T-helper 2 cell treated with Interferon-gamma antibody and Interleukin-4, amounts not matched to agents 5 μg/mL and 100 μg/mL, for 36 hours (primary cell): Measurements from ENCODE around the gene ANKS1B.
"Not testable (repeated sequence)": the region's sequence is repeated elsewhere in the genome, so short reads cannot be mapped to it uniquely, and the experiment has no call there.

Experiments used
- DNase-seq: peaks from one replicate; pipeline ENCODE4 v3.0.0; 2021; ENCODE audit warnings: low spot score
- H3K27ac Mint-ChIP-seq: one replicate; pipeline ENCODE4 v1.8.0; 2021; ENCODE audit warnings: mild to moderate bottlenecking, mixed read lengths
- H3K27me3 Mint-ChIP-seq: one replicate; pipeline ENCODE4 v1.8.0; 2021; ENCODE audit warnings: low read depth, mixed read lengths
- H3K36me3 Mint-ChIP-seq: one replicate; pipeline ENCODE4 v1.8.0; 2021; ENCODE audit warnings: low read depth, mixed read lengths
- H3K4me1 Mint-ChIP-seq: one replicate; pipeline ENCODE4 v1.8.0; 2021; ENCODE audit warnings: low read depth, mixed read lengths
- H3K4me3 Mint-ChIP-seq: one replicate; pipeline ENCODE4 v1.8.0; 2022; ENCODE audit warnings: mild to moderate bottlenecking, moderate library complexity, mixed read lengths
- H3K9me3 Mint-ChIP-seq: one replicate; pipeline ENCODE4 v1.8.0; 2021; ENCODE audit warnings: mixed read lengths

ANKS1B gene

DNA sequence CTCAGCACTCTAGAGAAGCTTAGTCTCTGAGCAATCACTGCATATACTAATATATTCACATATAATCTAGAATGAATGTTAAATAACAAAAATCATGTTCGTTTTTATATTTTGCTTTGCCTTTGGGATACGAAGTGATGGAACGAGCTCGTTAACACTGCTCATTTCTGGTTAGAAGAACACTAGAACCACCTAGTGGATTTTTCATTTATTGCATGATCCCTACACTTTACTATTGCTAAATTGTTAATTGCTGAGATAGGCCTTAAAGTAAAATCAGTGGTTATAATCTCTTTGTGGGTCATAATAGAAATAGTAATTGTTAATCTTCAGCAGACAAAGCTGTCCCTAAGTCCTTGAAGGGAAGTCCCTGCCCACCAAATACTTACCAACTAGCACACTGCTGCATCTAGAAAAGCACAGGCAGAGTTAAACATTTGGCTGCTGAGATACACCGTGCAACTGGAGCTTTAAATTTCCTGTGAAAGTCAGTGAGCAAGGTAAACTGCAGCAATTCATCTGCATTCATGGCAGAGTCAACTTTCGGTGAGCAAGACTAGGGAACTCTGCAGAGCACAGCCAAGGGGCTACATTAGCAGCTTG, 985.9 kb downstream of the ANKS1B start:
- Mint-ChIP-seq H3K27ac (no peak overlapping the region), H3K4me1 (no peaks in the 10 kb centered on the region), H3K9me3 (no peaks in the 10 kb centered on the region), H3K4me3 (no peak overlapping the region), H3K36me3 (no peaks in the 10 kb centered on the region), H3K27me3 (peaks cover 6% of the 10 kb centered on the region)
- DNase-seq, result no peak

DNA sequence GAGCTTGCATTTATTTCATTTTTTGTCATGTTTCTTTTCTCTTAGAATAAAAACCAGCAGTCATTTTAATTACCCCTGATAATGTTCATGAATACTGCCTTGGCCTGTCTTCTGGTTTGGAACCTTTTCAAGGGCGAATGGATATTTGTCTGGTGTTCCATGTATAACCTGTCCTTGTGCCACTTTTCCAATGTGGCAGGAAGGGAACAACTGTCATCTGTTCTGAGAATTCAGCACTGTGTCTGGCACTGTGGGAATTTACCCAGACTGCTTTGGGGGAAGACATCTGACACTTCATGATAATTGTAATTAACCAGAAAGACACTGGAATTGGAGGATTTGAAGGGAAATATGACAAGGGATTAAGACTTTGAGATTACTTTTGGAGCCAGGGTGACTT, 986.8 kb downstream of the ANKS1B start:
- H3K4me3 Mint-ChIP-seq, result no peak overlapping the region
- peaks cover 6% of the 10 kb centered on the region for H3K27me3 Mint-ChIP-seq
- no peaks in the 10 kb centered on the region for H3K36me3 Mint-ChIP-seq

DNA sequence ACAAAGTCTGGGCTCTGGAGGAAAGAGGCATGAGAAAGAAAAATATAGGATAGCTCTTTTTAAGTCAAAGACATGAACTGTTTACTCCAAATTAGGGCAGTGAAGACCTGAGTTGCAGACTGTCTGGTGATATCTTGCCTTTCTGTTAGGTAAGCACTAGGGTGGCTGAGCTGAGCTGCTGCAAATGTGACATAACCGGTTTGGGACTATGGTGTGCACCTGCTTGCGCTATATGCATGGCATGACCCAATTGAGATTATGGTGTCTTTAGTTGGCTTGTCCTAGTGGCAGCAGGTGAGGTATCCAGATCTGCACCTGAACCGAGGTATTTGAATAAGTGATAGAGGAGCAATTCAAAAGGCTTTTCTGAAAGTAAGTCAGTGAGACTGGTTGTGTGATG, 994.1 kb downstream of the ANKS1B start:
- no peaks in the 10 kb centered on the region for H3K9me3 Mint-ChIP-seq
- H3K36me3 Mint-ChIP-seq, result no peaks in the 10 kb centered on the region
- H3K4me1 Mint-ChIP-seq, result no peaks in the 10 kb centered on the region
- no peak overlapping the region for H3K4me3 Mint-ChIP-seq
- H3K27me3 Mint-ChIP-seq, result peaks cover 2% of the 10 kb centered on the region
- H3K27ac Mint-ChIP-seq, result no peak overlapping the region
- no peak for DNase-seq

More for the DNA sequence above, 986.8 kb downstream of the ANKS1B start:
- no peak overlapping the region for H3K27ac Mint-ChIP-seq
- DNase-seq, result no peak
- H3K9me3 Mint-ChIP-seq, result no peaks in the 10 kb centered on the region
- no peaks in the 10 kb centered on the region for H3K4me1 Mint-ChIP-seq

DNA sequence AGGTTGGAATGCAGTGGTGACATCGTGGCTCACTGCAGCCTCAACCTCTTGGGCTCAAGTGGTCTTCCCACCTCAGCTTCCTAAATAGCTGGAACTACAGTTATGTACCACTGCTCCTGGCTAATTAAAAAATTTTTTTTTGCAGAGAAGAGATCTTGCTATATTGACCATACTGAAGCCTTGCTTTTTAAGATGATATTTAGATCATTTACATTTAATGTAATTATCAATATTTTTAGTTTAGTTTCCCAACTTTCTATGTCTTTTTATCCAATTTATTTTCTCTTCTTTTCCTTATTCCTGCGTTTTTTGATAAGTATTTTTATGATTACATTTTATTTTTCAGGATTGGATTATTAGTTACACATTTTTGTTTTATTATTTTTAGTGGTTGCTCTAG, 999.6 kb downstream of the ANKS1B start:
- Mint-ChIP-seq H3K27ac (no peak overlapping the region), H3K36me3 (no peaks in the 10 kb centered on the region), H3K4me1 (no peaks in the 10 kb centered on the region), H3K27me3 (peaks cover 2% of the 10 kb centered on the region), H3K9me3 (no peaks in the 10 kb centered on the region), H3K4me3 (no peak overlapping the region)
- no peak for DNase-seq

DNA sequence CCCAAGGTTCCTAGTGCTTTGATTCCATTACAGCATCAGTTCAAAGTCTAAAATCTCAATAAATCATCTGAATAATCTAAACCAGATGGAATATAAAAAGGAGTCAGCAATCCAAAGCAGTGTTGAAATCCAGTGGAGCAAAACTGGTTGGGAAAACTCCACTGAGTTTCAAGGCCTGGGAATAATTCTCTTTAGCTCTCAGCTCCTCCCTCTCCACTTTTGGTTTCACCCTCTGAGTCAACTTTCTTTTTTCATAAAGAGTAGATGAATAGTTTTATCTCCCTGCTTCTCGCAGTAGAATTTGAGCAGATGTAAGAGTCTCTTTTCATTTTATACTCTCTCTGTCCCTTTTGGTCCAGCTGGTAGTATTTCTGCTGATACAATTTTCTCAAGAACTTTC, 1001.1 kb downstream of the ANKS1B start:
- H3K36me3 Mint-ChIP-seq, result no peaks in the 10 kb centered on the region
- no peak overlapping the region for H3K4me3 Mint-ChIP-seq
- DNase-seq, result no peak
- no peaks in the 10 kb centered on the region for H3K4me1 Mint-ChIP-seq
- H3K27ac Mint-ChIP-seq, result no peak overlapping the region
- peaks cover 2% of the 10 kb centered on the region for H3K27me3 Mint-ChIP-seq
- H3K9me3 Mint-ChIP-seq, result no peaks in the 10 kb centered on the region

DNA sequence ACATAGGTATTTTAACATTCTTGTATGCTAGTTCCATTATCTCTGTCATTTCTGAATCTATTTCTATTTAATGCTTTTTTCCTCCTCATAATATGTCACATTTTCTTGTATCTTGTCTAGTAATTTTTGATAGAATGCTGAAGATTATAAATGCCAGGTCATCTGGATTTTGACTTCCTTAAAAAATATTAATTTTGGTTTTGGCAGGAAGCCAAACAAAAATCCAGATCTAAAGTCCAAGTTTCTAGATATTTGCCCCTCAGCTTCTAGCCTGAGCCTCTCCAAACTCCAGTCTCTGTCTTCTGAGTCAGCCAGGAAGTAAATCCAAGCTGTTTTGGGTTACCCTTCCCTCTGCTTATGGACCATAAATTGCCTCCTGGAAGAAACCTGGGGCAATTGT, 1004.2 kb downstream of the ANKS1B start:
- Mint-ChIP-seq H3K27me3 (no peaks in the 10 kb centered on the region), H3K27ac (no peak overlapping the region), H3K4me3 (no peak overlapping the region), H3K4me1 (no peaks in the 10 kb centered on the region), H3K36me3 (no peaks in the 10 kb centered on the region), H3K9me3 (no peaks in the 10 kb centered on the region)
- DNase-seq, result no peak

DNA sequence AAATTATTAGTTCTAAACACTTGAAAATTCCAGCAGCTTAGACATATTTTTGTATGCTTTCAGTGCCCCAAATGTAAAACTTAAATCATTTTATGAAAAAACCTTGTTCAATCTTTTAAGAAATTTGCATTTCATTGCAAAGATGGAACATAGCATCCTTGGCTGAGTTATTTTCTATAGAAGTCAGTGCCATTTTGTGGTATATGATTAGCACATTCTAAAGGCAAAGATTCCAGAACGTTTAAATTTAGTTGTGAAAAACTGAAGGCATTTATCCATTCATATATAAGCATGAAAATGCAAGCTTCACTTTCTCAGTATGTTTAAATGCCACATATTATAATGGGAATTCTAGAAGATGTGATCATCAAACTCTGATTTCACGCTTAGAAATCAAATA, 1007.5 kb downstream of the ANKS1B start:
- DNase-seq, result no peak
- Mint-ChIP-seq H3K36me3 (no peaks in the 10 kb centered on the region), H3K4me1 (no peaks in the 10 kb centered on the region), H3K27ac (no peak overlapping the region), H3K4me3 (no peak overlapping the region), H3K9me3 (no peaks in the 10 kb centered on the region), H3K27me3 (no peaks in the 10 kb centered on the region)

DNA sequence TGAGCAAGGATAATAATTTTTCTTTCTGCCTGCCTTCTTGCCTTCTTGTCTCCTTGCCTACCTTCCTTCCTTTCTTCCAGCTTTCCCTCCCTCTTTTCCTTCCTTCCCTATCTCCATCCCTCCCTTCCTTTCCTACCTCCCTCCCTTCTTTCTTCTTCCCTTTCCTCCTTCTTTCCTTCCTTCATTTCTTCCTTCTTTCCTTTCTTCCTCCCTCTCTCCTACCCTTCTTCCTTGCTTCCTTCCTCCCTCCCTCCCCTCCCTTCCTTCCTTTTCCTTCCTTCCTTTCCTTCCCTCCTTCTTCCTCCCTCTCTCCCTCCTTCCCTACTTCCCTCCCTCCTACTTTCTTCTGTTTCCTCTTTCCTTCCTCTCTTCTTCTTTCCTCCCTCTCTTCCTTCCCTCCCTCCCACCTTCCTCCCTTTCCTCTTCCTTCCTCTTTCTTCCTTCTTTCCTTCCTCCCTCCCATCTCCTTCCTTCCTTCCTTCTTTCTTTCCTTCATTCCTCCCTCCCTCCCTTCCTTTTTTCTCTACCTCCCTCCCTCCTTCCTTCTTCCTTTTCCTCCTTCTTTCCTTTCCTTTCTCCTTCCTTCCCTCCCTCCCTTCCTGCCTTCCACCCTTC, 1009.9 kb downstream of the ANKS1B start:
- Mint-ChIP-seq H3K27me3 (no peaks in the 10 kb centered on the region), H3K4me1 (no peaks in the 10 kb centered on the region), H3K9me3 (no peaks in the 10 kb centered on the region), H3K27ac (no peak overlapping the region), H3K36me3 (no peaks in the 10 kb centered on the region), H3K4me3 (no peak overlapping the region)
- no peak for DNase-seq

DNA sequence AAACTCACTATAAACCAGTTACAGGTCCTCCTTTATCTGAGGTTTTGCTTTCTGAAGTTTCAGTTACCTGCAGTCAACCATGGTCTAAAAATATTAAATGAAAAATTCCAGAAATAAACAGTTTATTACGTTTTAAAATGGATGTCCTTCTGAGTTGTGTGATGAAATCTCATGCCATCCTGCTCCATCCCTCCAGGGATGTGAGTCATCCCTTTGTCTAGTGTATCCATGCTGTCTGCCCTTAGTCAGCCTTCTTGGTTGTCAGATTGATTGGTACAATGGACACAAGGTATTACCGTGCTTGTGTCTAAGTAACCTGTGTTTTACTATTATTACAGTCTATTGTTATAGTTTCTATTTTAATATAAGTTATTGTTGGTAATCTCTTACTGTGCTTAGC, 1011.3 kb downstream of the ANKS1B start:
- H3K27me3 Mint-ChIP-seq, result no peaks in the 10 kb centered on the region
- H3K9me3 Mint-ChIP-seq, result no peaks in the 10 kb centered on the region
- H3K36me3 Mint-ChIP-seq, result no peaks in the 10 kb centered on the region
- H3K4me1 Mint-ChIP-seq, result no peaks in the 10 kb centered on the region
- H3K4me3 Mint-ChIP-seq, result no peak overlapping the region
- no peak for DNase-seq
- H3K27ac Mint-ChIP-seq, result no peak overlapping the region

DNA sequence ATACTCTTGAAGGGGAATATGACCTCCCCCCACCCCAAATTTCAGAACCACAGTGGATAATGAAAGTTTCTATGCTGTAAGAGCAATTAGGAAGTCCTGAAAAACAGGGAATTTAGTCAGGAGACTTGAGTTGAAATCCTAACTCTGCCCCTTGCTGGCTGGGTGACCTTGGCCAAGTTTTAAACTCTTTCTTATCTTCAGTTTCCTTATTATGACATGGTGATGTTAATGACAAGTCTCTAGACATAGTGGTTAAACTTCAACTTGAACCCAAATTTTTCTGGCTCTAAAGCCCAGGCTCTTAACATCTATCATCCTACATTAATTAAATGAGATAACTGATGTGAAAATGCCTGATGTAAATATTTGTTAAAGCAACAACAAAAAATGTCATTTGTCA, 1013.8 kb downstream of the ANKS1B start:
- no peaks in the 10 kb centered on the region for H3K4me1 Mint-ChIP-seq
- DNase-seq, result no peak
- no peak overlapping the region for H3K4me3 Mint-ChIP-seq
- H3K36me3 Mint-ChIP-seq, result no peaks in the 10 kb centered on the region
- H3K9me3 Mint-ChIP-seq, result no peaks in the 10 kb centered on the region
- H3K27ac Mint-ChIP-seq, result no peak overlapping the region
- H3K27me3 Mint-ChIP-seq, result no peaks in the 10 kb centered on the region

DNA sequence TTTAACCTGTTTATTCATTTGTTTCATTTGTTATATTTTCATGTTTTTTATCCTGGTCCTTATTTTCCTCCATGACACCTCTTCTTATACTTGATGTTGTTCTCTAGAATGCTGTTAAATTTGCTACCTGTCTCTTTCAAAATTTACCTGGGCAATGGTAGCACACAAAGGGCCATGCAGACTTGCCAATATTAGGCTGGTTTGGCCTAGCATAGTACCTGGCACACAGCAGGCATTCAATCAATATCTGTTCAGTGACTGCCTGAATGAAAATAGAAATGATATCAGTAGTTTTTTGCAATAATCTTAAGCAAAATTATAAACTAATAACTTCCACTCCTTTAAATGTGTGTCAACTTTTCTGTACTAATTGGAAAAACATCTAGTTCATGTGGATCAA, 1014.5 kb downstream of the ANKS1B start:
- DNase-seq, result no peak
- H3K27me3 Mint-ChIP-seq, result no peaks in the 10 kb centered on the region
- H3K36me3 Mint-ChIP-seq, result no peaks in the 10 kb centered on the region
- H3K27ac Mint-ChIP-seq, result no peak overlapping the region
- H3K4me1 Mint-ChIP-seq, result no peaks in the 10 kb centered on the region
- H3K4me3 Mint-ChIP-seq, result no peak overlapping the region
- no peaks in the 10 kb centered on the region for H3K9me3 Mint-ChIP-seq

DNA sequence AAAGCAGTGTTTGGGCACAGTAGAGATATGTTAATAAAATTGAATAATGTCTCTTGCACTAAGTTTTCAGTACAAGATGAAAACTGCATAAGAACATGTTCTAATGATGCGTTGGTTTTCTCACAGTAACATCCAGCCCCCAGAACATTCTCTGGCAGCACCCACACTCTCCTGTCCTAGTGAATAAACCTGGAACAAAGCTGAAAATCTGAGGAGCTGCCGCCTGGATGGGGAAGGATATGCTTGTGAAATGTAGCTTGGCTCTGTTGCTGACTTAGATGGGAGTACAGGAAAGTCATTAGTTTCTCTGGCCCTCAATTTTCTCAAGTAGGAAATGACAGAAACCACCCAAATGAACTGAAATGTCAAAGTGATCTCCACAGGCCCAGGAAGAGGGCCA, 1015.8 kb downstream of the ANKS1B start:
- Mint-ChIP-seq H3K9me3 (no peaks in the 10 kb centered on the region), H3K27ac (no peak overlapping the region), H3K4me1 (no peaks in the 10 kb centered on the region), H3K27me3 (no peaks in the 10 kb centered on the region), H3K36me3 (no peaks in the 10 kb centered on the region), H3K4me3 (no peak overlapping the region)
- DNase-seq, result no peak

DNA sequence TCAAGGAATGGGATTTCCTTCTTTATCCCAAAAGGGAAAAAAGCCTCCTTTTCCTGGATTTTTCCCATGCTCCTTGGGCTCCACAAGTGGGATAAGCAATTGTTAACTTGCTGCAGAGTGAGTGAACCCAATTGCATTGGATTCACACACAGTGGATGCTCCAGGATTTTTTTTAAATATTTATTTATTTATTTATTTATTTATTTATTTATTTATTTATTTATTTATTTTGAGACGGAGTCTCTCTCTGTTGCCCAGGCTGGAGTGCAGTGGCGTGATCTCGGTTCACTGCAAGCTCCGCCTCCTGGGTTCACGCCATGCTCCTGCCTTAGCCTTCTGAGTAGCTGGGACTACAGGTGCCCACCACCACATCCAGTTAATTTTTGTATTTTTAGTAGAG, 1027.6 kb downstream of the ANKS1B start:
- not testable (repeated sequence) for DNase-seq, H3K4me1 Mint-ChIP-seq, H3K4me3 Mint-ChIP-seq, H3K27me3 Mint-ChIP-seq, H3K9me3 Mint-ChIP-seq, H3K36me3 Mint-ChIP-seq, H3K27ac Mint-ChIP-seq

DNA sequence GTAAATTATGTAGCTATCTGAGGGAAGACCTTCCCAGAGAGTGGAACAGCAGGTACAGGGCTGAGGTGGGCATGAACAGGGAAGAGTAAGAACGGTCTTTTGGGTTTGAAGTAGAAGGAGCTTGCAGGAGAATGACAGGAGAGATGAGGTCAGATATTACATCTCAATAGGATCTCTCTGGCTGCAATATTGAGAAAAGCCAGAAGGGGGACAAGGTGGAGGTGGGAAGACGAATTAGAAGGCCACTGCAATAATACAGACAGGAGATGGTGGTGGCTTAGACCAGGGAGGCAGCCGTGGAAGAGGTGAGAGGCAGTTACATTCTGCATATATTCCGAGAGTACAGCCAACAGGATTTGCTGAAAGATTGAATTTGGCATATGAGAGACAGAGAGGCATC, 1029.5 kb downstream of the ANKS1B start:
- H3K27me3 Mint-ChIP-seq, result no peaks in the 10 kb centered on the region
- H3K4me1 Mint-ChIP-seq, result no peaks in the 10 kb centered on the region
- H3K27ac Mint-ChIP-seq, result no peak overlapping the region
- H3K36me3 Mint-ChIP-seq, result no peaks in the 10 kb centered on the region
- DNase-seq, result no peak
- no peak overlapping the region for H3K4me3 Mint-ChIP-seq
- no peaks in the 10 kb centered on the region for H3K9me3 Mint-ChIP-seq

DNA sequence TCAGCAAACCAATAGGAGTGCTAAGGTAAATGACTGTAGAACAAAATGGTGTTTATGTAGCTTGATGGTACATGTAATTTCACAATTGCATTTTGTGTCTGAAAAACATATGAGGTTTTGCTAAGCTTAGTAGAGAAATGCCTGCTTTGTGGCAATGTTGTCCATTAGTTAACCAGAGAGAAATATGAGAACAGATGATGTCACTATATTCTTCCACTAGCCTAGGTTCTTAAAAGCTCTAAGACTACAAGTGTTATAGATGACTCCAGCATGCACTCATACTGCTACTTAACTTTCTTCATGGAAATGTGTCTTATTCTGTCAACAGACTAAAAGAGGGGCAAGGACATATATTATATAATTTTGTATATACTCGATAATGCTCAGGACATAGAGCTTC, 1030.2 kb downstream of the ANKS1B start:
- H3K4me1 Mint-ChIP-seq, result no peaks in the 10 kb centered on the region
- H3K9me3 Mint-ChIP-seq, result no peaks in the 10 kb centered on the region
- no peak overlapping the region for H3K4me3 Mint-ChIP-seq
- DNase-seq, result no peak
- no peak overlapping the region for H3K27ac Mint-ChIP-seq
- no peaks in the 10 kb centered on the region for H3K36me3 Mint-ChIP-seq
- no peaks in the 10 kb centered on the region for H3K27me3 Mint-ChIP-seq
